Occipital lobe (tissue), 2 donors: ENCODE data around the gene TOGARAM1. TPM values are rescaled to one million over a fixed set of nuclear protein-coding genes. Genes with fewer than 3 reads are reported as not detected.

Source experiments
- DNase-seq: peaks from one replicate; lab custom pipeline; 2025; lab: John Stamatoyannopoulos, UW
- total RNA-seq: library from RNA; depleted of rRNA; stranded (reverse); fragments of >200 nt; gene quantifications from one replicate; pipeline ENCODE4 v1.2.3, GENCODE V29; 2014

The TOGARAM1 gene
- total RNA-seq, 1 donor from 2014 or later: 91.1 TPM

GRCh38 chr14:44963775-44964380, 1.9 kb downstream of the TOGARAM1 start:
- no peak for DNase-seq

DNA sequence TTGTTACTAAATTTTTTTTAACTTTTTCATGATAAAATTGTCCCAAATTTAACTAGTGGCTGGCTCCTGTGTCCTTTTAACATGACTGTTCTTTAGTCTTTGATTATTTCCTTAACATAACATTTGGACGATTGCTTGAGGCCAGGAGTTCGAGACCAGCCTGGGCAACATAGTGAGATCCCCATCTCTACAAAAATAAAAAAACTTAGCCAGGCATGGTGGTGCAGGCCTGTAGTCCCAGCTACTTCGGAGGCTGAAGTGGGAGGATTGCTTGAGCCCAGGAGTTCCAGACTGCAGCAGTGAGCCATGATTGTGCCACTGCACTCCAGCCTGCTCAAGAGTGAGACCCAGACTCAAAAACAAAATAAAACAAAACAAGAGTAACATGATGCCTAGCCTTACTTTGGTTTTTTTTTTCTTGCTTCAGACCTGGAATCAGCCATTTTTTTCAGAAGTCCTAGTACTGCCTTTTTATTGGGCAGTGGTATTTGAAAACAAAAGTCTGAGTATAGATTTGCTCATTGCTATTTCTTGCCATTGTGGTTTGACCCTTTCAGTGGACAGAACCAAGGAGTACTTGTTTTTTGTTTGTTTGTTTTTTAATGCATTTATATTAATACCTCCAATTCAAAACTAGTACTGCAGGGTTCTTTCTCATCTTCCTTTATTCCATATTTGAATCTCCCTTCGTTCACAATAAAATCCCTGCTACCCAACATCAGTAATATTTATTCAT, 4.8 kb downstream of the TOGARAM1 start:
- no peak for DNase-seq

DNA sequence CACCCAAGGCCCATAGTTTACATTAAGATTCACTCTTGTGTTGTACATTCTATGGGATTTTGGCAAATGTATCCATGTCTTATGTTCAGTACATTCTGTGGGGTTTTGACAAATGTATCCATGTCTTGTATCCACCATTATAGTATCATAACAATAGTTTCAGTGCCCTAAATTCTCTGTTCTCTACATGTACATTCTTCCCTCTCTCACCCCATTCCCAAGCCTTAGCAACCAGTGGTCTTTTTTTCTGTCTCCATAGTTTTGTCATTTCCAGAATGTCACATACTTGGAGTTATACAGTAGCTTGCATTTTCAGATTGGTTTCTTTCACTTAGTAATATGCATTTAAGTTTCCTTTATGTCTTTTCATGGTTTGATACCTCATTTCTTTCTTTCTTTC, 6.7 kb downstream of the TOGARAM1 start:
- no peak for DNase-seq

GRCh38 chr14:44970907-44971306, 8.9 kb downstream of the TOGARAM1 start:
- DNase-seq: no peak

GRCh38 chr14:44971459-44971858, 9.5 kb downstream of the TOGARAM1 start:
- DNase-seq: no peak

- DNase-seq: no peak
Observed at GRCh38 chr14:44979273-44979672, 17.3 kb downstream of the TOGARAM1 start.

- no peak for DNase-seq
Observed at GRCh38 chr14:44979740-44980356, 17.9 kb downstream of the TOGARAM1 start.

DNA sequence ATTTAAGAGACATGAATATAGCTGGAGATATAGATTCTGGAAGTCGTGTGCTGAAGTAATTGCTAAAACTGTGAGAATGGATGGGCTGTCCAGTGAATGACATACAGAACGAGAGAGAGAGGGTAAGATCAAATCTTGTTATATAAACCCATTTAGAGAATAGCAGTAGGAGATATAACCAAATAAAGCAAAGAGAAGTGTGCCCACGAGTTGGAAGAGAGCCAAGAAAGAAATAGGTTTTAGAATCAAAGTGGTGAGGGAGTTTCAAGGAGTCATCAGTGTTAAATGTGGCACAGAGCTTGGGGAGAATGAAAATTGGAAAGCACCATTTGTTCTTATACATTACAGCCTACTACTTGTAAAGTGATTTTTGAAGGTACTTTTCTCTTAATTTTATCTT, 19.2 kb downstream of the TOGARAM1 start:
- no peak for DNase-seq

DNA sequence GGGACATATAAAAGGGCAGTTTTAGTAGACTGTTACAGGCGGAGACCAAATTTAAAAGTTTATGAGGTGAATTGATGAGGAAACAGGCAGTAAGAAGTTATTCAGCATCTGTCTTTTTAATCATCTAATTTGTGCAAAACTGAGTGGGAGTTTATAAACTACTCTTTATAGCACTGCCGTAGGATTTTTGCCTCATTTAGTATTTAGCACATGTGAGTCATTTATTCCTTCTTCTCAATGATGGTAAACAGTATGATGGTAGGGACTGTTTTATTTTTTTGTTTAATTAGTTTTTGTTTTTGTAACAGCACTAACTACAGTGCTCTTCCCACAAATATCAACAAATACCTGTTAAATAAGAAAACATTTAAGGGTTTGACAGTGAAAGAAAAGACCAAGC, 20.6 kb downstream of the TOGARAM1 start:
- DNase-seq: no peak

DNA sequence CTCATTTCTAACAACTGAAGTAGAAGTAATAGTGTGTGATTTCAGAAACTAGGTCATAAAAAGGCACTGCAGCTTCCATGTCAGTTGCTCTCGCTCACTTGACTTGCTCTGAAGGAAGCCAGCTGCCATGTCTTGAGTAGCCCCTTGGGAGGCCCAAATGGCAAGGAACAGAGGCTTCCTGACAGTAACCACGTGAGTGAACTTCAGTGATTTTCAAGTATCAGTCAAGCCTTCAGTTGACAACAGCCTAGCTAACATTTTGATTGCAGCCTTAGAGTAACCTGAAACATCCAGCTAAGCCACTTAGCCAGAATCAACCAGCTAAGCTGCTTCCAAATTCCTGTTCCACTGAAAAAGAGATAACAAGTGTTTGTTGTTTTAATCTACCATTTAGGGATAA, 26.7 kb downstream of the TOGARAM1 start:
- DNase-seq: no peak

DNA sequence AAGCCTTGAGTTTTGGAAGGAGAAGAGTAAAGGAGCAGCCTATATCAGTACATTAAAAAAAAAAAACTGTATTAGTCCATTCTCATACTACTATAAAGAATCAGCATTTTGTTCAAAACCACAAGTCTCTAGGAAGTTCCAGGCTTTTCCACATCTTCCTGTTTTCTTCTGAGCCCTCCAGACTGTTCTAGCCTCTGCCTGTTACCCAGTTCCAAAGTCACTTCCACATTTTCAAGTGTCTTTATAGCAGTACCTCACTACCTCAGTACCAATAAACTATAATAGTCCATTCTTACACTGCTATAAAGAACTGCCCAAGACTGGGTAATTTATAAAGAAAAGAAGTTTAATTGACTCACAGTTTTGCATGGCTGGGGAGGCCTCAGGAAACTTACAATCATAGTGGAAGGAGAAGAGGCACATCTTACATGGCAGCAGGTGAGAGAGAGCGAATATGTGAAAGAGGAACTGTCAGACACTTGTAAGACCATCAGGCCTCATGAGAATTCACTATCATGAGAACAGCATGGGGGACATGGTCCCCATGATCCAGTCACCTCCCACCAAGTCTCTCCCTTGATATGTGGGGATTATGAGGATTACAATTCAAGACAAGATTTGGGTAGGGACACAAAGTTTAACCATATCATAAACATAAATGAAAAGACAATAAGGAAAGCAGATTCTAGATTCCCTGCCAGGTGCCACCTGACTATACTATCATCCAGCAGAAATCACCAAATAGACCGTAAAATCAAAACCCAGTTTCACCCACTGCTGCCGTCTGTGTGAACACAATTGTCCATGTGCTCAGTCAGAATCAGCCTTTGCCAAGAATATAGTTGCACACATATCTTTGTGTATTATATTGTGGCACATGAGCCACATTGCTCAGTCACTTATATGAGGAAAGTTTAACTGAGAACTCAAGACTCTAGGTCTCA, 27.8 kb downstream of the TOGARAM1 start:
- DNase-seq: no peak

DNA sequence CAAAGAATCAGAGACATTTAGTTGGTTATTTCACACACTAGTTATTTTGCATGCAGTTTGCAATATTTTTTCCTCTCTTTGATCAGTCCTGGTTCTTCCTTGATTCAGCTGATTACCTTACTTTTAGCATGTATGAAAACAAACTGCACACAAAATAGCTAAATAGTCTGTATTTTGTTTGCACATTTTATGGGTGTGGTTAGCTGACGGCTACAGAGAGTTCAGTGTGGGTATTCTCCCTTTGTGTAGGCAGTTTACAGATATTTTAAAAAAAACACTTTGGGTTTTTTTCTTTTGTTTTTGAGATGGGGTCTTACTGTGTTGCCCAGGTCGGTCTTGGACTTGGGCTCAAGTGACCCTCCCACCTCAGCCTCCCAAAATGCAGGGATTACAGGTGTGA, 28.5 kb downstream of the TOGARAM1 start:
- no peak for DNase-seq

GRCh38 chr14:44995196-44995595, 33.2 kb downstream of the TOGARAM1 start:
- no peak for DNase-seq

DNA sequence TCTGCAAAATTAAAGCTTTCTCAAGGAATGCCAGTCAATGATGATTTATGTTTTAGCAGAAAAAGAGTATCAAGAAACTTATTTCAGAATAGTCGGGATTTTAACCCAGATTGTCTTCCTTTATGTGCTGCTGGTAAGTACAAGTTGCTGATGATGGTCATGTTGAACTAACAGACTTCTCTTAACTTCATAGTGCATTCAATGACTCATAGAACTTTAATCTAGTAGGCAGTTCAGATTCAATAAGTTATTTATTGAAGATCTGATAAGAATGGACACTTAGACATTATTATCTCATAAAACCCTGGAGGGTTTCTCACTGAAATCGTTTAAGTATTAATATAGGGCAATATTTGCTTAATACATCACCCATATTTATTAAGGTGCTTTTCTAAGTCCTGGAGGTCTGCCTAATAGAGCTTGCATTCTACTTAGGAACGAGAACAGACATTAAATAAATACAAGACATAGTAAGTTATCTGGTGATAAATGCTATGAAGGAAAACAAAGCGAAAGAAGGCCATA, 33.8 kb downstream of the TOGARAM1 start:
- no peak for DNase-seq

DNA sequence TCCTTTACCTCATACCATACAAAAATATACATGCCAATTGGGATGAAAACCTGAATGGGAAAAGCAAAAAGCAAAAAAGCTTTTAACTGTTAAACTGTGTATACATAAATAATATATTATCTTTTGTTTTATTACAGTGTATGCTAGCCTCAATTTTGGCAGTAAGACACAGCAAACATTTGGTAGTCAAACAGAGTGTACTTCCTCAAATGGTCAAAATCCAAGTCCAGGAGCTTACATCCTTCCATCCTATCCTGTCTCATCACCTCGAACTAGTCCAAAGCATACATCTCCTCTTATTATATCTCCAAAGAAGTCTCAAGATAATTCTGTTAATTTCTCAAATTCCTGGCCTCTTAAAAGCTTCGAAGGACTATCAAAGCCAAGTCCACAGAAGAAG, 41.9 kb downstream of the TOGARAM1 start:
- DNase-seq: no peak

DNA sequence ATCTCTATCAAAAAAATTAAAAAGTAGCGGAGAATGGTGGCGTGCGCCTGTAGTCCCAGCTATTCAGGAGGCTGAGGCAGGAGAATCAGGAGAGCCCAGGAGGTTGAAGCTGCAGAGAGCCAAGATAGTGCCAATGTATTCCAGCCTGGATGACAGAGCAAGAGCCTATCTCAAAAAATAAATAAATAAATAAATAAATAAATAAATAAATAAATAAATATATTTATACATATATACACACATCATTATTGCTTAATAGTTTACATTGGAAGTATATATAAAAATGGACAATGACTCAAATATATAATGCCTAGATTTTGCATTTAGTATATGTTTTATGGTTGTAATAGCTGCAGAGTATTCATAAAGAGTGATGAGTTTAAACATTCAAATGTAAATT, 53.1 kb downstream of the TOGARAM1 start:
- DNase-seq: no peak

DNA sequence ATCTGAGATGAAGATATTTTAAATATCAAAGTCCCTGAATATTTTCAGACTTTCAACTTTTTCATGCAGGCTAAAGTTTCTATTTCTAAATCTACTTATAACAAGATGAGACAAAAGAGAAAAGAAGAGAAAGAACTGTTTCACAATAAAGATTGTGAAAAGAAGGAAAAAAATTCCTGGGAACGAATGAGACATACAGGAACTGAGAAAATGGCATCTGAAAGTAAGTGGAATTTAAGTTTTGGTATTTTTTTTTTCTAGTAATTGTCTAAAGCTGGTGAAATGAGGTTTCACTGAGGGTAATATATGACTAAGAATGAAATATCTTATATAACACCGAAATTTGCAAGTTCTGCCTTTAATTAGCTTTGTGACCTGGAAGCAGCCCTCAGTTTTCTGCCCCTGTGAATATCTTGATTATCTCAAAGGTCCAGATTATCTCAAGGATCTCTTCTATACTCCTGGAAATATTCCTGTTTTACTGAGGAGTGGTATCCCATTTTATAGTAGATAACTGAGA, 66.2 kb downstream of the TOGARAM1 start:
- DNase-seq: no peak

DNA sequence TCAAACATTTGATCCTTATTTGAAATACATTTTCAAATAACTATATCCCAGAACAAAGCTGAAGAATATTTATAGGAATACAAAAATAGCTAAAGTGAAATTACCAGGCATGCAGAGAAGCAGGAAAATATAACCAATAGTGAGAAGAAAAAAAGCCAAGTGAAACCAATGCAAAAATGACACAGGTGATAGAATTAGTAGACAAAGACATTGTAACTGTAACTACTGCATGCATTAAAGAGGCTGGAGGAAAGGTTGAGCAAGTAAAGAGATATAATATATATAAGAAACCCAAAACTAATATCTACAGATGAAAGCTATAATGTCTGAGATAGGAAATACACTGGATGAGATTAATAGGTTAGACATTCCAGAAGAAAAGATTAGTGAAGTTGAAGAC, 72.7 kb downstream of the TOGARAM1 start:
- no peak for DNase-seq

DNA sequence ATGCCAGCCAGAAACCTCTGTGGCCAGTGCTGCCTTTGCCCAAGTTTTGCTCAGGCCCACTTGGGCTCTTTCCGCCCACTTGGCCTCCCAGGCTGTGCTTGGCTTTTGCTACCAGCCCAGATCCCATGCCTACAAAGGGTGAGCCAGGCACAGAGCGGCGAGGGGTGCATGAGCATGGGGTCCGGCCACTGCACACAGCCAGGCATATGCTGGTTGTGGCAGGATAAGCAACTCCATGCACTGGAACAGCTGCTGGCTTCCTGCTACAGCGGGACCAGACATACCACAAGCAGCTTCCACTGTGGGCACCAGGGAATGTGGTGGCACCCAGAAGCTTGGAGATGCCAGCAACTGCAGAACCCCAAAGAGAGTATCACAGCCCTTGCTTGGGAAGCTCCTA, 76.3 kb downstream of the TOGARAM1 start:
- no peak for DNase-seq

DNA sequence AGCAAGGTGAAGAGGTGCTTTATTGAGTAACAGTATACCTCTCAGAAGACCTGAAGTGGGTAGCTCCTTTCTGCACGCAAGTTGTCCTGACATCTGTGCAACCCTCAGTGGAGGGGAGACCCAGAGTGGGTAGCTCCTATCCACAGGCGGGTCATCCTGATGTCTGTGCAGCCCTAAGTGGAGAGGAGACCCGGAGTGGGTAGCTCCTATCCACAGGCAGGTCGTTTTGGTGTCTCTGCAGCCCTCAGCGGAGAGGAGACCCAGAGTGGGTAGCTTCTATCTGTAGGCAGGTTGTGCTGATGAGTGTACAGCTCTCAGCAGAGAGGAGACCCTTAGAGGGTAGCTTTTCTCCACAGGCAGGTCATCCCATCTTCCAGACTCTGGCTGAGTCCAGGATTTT, 76.9 kb downstream of the TOGARAM1 start:
- no peak for DNase-seq

- DNase-seq: no peak
Observed at GRCh38 chr14:45039390-45039789, 77.4 kb downstream of the TOGARAM1 start.
